NCI-H345 (cell line): ENCODE measurements around the gene COL15A1.
"Not testable (repeated sequence)": the region's sequence is repeated elsewhere in the genome, so short reads cannot be mapped to it uniquely, and the experiment has no call there.

Source experiments
- DNase-seq: peaks from one replicate; lab custom pipeline; 2025; lab: John Stamatoyannopoulos, UW

Gene COL15A1

DNA sequence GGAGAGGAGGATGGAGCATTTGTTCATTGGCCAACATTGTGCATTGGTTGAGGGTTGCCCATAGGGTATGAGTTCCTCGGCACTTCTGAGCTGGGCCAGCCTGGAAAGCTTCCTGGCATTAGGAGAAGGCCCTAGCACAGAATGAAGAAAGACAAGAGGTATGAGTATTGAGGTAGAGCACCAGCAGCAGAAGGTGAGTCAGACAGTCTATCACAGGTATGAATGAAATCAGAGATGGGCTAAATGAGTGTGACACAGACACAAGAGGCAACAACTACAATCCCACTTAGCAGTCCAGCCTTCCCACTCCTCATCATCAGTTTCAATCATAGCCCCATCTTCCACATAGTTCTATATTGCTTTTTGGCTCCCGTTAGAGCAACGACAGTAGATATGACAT lies 135.8 kb downstream of the COL15A1 start:
- no peak for DNase-seq

DNA sequence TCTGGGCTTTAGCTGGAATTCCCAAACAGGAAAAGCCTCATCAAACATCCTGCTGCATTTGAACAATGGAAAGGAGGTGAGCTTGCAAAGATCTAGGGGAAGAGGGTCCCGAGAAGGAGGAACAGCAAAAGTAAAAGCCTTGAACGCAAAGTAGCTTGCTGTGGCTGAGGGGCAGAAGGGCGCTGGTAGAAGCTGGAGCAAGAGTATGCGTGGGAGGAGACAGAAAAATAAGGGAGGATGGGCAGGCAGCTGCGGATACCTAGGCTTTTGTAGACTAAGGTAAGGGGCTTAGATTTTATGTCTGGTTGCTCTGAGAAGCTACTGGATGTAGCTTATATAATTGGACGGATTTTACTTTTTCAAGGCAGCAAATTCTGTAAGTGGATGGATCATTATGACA lies 139.3 kb downstream of the COL15A1 start:
- DNase-seq, result no peak

DNA sequence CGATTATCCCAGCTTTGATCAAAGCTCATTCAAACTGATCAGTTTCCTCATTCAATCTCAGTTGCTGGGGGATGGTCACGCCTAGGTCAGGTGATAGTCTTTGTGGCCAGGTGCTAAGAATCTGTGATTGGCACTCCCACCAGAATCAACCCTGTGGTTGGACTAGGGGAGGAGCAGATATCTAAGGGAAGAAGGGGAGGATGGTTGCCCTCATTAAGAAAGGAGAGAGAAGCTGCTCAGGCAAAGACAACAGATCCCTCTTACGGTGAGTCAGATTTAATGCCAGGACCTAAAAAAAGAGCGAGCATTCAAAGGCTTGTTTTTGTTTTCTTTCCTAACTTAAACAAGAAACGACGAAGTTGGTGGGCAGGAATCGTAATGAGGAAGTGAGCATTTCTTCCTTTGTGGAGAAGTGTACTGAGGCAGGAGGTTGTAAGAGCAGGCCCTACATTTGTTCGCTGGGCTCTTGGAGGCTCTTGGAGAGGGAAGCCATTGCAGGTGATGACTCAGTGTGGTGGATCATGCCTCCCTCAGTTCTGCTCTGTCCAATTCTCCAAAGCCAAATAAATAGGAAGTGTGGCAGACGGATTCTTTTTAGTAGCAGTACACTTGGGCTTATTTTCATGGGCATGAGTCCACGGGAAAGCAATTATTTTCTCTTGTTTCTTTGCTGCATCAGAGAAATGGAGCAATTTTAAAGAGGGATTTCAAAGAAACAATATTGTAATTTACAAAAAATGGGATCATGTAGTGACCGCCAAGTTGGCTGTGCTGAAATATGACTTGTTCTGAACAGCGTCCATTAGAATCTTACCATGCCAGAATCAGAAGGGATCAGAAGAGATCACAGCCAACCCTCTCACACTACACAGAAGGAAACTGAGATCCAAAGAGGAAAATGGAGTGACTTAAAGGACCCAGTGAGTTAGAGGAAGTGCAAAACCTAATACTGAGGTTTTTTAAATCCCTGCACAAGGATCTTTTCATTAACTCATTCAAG lies 142.5 kb downstream of the COL15A1 start:
- no peak for DNase-seq

DNA sequence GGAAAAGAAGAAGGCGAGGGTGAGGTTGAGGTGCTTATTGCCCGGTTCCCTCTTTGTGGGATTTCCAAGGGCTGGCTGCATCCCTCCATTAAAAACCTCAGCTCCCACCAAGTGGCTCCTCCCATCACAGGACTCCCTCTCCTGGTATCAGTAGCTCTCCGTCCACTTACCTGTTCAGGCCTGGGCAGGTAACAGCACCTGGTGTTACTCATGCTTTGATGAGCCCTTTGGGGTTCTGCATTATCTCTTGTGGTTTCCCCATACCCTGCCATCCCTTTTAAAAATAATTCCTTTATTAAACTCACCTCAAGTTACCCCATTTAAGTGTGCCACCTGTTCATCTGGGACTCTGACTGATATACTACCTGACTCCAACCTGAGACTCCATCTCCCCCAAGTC lies 143.8 kb downstream of the COL15A1 start:
- no peak for DNase-seq

DNA sequence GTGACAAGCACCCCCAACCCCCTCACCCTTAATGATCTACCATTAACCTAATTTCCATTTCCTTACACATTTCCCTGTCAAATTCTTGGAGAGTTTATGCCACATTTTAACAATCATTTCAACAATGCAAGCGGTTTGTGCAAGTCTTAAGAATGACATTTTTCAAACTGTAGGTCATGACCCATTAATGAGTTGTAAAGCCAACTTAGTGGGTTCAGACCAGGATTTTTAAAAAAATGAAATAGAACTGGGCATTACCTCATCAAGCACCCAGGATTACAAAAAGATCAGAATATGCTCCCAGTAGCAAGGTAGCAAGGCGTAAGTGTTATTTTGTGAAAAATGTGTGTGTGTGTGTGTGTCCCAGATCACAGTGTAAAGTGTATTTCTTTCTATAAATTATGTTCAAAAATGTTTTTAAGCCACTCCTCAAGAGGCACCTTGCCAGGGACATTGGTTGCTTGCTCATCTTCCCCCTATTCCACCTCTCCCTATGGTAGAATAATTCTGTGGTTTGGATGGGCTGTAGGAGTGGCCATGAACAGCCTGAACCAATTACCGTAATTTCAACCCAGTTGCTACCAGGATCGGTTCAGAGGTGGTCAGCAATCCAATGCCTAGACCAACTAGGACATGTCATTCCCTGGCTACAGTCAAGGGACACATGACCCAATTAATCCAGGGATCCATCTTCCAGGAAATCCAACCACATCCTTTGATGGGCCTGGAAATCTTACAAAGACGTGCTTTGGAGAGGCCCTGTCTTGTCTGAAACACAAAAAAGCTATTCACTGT lies 146.8 kb downstream of the COL15A1 start:
- no peak for DNase-seq

DNA sequence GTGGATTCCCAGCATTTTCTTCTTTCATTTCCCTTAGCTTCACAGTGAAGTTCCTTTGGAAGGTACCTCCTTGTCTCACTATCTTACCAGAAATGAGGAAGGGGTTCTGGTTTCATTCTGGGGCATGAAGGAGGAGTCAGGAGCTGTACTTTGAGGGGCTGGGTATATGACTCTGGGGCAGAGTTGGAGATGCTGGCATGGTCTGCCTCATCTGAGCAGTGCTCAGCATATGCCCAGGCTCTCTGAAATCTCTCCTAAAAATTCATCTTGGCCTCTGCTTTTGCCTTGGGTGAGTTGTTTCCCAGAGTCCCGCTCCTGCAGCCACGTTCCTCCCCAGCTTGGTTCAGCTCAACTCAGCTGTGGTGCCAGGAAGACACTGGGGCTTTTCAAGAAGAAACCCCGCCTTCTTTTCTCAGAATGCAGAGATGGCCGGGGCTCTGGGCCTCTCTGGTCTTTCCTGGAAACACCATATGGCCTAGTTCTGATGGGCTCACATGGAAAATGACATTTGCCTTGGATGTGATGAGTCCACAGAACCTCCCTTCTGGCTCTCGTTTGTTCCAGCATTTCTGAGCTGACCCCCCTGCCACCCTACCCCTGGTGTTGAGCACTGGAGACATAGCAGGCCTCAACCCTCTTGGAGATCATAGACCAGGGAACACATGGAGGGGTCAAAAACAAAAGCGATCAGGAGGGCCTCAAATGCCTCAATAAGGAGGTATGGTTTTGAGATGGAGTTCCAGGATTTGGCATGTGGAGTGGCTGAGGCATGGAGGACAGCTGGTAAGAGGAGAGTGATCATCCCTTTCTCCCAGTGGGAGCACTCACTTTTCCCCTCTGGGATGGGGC lies 149.2 kb downstream of the COL15A1 start:
- no peak for DNase-seq

DNA sequence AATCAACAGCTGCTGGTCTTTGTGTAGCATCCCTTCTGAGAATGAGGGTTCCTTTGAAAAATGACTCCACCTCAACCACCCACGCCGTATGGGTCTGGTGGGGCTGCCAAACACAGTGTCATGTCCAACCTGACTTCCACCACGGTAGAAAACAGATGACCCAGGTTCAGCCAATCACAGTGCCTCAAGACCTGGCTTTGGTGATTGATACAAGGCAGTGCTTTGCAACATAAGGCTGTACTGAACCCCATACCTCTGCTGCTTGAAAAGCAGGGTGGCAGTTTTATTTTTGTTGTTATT lies 149.7 kb downstream of the COL15A1 start:
- no peak for DNase-seq

DNA sequence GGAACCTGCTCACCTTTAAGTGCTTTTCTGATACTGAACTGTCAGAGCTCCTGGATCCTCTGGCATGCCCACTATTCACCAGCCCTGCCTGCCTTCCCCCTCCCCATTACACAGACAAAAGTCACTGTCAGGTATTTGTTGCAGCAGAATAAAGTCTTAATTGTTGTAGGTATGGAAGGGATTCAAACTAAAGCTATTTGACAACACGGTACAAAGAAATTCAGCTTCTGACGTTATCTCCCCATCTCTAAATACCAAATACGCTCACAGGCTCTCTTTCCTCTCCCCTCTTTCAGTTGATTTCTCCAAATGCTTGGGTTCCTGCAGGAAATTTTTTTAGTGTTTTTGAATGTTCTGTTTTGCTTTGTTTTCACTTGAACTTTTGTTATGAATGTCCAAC lies 151.9 kb downstream of the COL15A1 start:
- no peak for DNase-seq

DNA sequence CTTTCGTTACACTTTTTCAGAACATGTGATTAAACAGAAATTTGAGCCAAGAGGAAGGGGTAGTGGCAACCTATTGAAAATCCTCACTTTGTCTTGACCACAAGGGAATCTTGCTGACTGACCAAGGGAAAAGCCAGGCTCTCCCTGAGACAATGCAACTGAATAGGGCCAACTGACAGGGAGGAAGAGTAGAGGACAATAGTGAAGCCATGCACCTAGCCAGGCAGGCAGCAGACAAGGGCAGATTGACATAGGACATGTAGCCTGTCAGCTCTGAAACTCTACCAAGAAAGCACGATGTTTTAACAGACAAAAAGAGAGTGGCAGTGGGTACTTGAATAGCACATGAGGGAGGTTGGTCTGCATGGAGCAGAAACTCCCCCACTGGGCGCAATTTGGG lies 152.7 kb downstream of the COL15A1 start:
- no peak for DNase-seq

DNA sequence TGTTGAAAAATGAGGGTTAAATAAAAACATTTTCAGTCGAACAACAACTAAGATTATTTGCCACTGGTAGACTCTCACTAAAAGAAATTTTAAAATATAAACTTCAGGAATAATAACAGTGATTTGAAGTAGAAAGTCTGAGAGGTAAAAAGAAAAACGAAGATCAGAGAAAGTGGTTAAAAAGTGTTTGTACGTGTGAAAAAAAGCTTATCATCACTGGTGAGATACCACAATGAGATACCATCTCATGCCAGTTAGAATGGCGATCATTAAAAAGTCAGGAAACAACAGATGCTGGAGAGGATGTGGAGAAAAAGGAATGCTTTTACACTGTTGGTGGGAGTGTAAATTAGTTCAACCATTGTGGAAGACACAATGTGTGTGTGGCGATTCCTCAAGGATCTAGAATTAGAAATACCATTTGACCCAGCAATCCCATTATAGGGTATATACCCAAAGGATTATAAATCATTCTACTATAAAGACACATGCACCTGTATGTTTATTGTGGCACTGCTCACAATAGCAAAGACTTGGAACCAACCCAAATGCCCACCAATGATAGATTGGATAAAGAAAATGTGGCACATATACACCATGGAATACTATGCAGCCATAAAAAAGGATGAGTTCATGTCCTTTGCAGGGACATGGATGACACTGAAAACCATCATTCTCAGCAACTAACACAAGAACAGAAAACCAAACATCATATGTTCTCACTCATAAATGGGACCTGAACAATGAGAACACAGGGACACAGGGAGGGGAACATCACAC lies 156.3 kb downstream of the COL15A1 start:
- not testable (repeated sequence) for DNase-seq

DNA sequence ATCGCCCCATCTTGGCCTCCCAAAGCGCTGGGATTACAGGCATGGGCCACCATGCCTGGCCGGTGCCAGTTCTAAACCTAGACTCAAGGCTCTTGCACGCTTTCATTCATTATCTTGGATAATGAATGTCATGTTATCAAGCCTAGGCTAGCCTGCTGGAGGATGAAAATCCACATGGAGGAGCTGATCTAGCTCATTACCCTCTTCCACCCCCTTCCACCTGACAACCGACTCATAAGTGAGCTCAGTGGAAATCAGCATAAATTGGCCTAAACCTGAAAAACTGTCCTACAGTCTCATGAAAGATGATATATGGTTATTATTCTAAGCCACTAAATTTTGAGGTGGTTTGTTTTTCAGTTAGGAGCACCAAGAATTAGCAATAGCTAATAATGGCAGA lies 157.6 kb downstream of the COL15A1 start:
- no peak for DNase-seq

DNA sequence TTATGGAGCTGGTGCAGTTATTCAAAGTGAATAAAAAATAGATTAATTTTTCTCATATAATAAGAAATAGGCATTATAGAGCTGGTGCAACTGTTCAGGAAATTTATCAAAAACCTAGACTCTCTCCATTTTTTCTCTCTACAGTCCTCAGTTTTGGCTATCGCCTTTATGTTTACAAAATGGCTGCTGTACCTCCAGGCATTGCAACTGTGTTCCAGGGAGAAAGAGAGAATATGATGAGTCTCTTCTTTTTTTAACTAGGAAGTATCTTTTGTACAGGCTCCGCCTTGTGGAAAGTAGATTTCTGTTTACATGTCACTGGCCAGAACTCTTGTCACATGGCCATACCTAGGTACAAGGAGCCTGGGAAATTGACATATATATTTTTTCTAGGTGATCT lies 158.1 kb downstream of the COL15A1 start:
- DNase-seq, result no peak

DNA sequence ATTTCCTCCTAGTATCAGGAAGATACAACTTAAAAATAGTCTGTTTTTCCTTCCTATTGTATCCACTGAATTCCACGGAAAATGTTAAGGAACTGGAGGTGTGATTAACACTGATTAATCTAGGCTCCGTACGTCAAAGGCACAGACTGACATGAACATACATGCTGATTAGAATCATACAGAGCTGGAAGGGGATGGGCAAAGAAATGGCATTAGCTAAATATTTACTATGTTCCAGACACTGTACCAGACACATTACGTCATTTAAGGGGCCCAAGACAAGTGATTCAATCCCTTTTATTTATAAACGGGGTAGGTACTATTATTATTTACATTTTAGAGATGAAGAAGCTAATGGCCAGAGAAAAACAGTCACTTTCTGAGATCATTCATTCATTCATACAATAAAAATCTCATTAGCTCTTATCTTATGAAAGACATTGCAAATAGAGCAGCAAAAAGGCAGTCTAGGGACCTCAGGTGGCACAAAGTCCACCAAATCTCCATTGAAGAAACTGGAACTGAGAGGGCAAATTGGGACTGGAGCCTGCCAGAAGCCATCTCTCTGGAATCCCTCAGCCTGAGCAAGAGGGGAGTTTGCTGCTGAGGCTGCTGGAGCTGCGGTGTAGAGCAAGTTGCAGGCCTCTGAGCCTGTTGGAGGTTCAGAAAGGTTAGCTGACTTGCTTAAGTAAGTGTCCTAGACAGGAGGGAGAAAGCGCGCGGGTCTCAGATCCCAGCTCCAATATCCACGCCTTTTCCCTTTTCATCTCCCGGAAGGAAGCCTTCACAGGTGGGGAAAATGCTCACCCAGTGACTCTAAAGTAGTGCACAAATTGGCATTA lies 159.6 kb downstream of the COL15A1 start:
- no peak for DNase-seq

DNA sequence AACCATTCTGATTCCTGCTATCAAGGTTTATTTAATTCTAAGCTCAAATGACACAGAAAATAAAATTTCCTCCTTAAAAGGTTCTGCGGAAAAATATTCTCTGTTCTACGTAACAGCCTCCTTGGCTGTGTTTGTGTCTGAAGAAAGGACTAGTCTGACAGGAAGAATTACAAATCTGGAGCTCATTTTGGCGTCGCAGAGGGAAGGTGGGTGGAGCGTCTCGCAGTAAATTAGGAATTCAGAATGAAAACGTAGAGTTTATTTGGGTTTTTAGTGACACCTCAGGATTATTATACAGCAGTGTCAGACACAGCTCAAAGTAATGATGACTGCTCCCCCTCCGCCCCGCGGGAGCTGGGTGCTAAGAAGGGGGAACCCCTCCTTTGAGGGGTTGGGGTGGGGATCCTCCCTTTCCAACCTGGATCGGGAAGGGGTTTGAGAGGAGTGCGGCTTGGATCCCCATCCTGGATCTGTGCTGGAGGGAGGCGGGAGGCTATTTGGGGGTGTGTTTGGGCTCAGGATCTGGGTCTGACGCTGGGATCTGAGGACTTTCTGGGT lies 160.3 kb downstream of the COL15A1 start:
- no peak for DNase-seq

DNA sequence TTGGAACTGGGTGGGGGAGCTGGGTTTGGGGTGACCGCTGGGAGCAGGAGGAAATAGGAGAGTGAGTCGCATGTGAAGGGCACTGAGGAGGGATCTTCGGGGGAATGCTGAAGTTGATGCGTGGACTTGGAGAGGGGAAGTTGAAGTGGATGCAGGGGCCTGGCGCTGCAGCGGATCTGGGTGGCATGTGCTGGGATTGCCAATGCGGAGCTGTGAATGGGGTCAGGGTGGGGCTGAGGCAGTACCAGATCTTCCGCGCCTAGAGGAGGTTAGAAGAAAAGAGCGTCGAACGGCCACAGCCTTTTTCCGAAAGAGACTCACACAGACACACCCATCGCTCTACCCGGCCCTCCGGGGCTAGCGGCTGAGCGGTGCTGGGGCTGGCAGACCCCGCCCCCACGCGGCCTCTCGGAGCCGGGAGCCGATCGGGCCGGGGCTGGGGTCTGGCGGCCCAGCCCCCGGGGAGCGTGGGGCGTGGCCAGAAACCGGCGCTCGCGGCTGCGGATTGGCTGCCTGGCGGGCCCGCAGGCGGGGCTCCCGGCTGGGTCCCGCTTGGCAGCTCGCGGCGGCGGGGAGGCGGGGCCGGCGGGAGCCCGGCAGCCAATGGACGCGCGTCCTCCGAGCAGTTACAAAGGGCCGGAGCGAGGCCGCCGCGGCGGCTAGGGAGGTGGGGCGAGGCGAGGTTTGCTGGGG lies 160.9 kb downstream of the COL15A1 start, which contains the start of gene TGFBR1:
TGFBR1 (plus strand) TSS at position 655 of the 693 bp plus-strand sequence. CDS start 93 bp downstream, outside the sequence.
- peak; percentile 95 for DNase-seq

DNA sequence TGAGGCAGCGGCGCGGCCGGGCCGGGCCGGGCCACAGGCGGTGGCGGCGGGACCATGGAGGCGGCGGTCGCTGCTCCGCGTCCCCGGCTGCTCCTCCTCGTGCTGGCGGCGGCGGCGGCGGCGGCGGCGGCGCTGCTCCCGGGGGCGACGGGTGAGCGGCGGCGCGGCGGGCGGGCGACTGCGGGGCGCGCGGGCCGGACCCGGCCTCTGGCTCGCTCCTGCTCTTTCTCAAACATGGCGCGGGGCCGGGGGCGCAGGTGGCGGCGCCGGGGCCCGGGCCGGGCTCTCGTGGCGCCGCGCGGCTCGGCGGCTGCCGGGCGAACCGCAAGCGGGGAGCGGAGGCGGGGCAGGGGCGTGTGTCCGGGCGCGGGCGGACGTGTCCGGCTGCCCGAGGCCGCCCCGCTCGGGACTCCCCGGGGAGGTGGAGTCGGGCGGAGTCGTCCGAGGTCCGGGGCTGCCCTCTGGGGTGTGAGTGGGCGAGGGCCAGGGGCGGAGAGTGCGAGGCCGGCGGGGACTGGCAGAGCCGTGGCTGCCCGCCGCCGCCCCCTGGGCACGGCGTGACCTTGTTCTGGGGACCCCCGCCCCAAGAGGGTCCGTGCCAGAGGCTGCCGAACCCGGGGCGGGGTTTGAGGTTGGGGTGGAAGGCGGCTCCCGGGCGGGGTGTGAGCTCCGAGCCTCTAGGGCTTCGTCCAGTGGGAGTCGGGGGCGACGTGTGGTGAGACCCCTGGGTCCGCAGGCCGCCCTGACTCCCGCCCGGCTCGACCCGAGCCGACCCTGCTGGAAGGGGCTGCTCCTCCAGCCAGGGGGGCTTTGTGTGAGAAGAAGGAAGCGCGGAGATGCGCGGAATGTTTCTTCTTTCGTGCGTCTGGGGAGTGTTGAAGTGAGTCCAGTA lies 161.7 kb downstream of the COL15A1 start:
- peak; percentile 38 for DNase-seq

DNA sequence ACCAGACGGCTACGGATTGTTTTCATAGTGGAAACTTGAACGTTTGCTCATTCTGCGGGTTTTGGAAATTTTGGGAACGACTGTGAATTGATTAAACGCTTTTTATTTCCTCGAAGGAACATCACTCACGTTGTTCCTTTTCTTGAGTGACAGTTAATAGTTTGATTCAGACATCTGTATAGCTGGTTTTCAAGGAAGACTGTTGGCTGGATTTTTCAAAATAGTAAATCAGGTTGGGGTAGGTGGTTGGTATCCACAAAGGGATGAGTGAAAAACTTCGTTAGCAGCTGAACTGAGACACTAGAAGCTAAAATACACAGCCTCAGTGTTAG lies 162.3 kb downstream of the COL15A1 start:
- no peak for DNase-seq

DNA sequence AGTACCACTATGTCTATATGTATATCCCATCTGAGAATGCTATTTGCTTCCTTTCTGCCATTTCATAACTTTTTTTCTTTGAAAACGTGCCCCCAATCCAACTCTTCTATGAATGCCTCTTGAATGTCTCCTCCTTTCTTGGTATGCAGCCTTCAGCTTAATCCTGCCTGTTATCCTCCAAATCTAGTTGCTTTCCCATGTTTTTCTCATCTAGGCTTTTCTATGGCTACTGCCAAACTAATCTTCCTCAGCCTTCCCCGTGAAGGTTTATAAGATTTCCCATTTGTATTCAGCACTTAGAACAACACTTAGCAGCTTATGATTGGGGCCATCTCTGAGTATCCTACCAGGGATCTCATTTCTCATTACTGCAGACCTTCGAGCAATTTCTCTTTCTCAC lies 163.7 kb downstream of the COL15A1 start:
- no peak for DNase-seq

DNA sequence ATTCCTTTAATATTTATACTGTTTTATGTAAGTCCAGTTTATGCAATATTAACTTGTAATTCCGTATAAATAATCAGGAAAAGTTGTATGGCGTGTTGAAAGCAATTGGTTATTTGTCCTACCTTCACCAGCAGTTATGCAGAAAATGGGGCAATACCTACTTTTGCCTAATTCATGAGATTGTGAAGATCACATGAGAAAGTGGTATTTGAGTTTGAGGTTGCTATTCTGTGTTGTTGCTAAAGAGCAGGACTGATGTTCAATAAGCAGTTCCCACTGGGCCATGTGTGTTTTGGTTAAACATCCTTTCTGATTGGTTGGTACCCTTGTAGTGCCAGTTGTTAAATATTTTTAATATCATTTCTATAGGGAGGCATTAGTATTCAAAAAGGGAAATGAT lies 164.4 kb downstream of the COL15A1 start:
- no peak for DNase-seq
